Stimulated activated CD8-positive, alpha-beta memory T cell treated with anti-CD3 and anti-CD28 coated beads, Interleukin-15, amount 100 ng/mL, for 1 hour (primary cell): ENCODE results near the gene TRPV6.

Experiments used
- DNase-seq: peaks from one replicate; pipeline ENCODE4 v3.0.0-alpha.2; 2020; ENCODE audit warnings: low read depth

TRPV6 gene

DNA sequence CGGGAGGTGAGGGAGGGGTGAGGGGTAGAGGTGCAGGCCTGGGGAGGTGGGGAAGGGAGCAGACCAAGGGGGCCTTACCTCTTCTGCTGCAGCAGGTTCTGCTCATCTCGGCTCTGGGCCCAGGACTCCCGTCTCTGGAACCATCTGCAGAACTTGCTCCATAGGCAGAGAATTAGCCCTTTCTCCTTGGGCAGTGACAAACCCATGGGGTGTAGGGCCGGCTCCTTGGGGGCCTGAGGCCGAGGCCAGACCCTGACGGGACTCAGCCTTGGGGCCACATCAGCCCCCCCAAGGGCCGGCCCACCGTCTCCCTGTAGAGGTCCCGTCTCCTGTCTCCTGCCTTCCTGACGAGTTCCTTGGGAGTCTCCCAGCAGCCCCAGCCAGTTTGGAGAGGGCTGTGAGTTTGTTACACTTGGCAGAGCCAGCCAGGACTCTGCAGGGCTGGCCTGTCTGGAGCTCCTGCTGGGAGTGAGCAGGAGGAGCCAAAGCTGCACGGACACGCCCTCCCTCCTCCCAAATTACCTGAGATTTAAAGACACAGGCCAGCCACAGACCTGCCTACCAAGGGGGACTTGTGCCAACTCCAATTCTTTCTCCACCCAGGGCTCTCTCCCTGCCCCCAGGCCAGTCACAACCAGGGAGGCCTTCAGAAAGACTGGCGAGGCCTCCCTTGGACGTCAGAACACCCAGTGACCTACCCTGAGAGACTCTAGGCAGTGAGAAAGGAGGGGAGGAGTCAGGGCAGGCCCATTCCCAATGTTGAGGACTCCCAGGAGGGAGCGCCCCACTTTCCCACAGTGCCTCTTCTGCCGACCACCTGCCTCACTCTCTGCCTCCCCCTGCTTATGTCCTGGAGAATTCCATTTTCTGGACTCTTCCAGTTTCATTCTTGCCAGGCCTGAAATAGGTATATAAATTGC, at the start of gene TRPV6:
Gene TRPV6 (minus strand): TSS at position 435 of the 920 bp plus-strand sequence.
- no peak for DNase-seq

DNA sequence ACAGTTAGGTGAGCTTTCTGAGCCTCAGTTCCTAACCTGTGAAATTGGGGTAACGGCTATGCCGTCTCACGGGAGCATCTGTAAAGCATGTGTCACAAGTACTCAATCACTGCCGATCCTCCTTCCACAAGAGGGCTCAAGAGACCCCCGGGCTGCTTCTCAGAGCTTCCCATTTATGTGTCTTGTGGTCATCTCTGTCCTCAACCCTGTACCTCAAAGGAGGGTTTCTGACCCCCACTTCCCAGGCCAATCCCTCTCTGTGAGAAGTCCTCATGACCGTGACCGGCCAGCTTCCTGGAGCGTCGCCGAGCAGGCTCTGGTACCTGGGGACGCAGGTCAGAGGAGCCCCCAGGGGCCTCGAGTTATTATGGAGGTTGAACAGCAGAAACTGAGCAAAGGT, 48.5 kb upstream of the TRPV6 start:
- no peak for DNase-seq

GRCh38 chr7:142933624-142934023, 48.1 kb upstream of the TRPV6 start, which contains the start of gene TRPV5:
TRPV5 (minus strand) TSS chr7:142933746; CDS start chr7:142933459, 287 bp downstream.
- DNase-seq, result no peak

DNA sequence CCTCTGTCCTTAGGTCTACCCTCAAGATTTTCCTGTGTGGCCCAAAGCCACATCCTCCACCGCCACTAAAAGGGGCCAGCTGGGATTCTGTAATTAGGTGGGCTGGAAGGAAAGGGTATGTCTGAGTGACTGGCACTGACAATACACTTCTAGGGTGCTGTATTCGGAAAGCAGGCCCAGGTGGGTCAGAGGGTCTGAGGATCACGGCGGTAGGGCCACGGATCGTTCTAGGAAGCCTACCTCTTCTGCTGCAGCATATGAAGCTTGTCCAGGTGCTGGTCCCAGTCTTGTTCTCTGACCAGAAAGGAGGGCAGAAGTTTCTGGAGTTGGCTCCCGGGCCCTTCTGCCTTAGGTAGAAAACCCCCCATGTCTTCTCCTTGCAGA, 47.5 kb upstream of the TRPV6 start:
- DNase-seq, result no peak

GRCh38 chr7:142932386-142933091, 47.0 kb upstream of the TRPV6 start:
- no peak for DNase-seq

DNA sequence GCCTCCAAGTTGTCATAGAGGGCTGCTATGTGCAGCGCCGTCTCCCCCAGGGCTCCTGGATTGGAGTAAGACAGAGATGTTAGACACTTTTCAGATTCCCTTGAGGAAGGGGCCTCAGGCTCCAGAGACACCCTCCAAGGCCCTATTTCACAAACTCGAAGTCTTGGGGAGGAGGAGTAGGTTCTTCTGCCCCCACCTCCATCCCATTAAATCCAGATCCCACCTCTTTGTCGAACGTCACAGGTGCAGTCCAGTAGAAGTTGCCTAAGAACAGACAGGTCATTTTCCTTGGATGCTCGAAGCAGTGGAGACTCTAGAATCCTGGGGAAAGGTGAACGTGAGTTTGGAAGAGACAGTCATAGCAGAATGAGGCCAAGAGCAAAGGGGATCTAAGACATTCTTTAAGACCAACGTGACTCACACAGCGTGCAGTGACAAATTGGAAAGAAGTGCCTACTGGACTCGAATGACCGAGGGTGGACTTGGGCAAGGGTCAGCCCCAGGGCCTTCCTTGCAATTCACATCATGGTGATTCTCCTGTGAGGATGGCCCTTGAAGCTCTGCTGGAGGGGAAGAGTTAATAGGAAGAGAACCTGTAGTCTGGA, 44.7 kb upstream of the TRPV6 start:
- DNase-seq, result no peak

DNA sequence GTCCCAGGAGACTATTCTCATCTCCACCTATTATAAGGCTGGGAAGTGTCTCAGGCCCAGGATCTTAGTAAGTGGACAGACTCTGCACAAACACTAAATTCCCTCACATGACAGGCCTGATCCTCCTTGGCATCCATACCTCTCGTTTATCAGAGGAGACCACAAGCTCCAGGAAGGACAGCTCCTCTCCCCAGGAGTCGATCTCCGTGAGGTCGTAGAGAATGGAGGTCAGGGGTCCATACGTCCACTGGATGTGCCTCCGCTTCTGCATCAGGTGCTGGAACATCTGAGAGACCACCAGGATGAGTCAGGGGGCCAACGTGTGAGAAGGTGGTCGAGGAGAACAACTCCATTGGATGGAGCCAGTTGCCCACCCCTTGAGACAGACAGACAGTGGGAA, 42.4 kb upstream of the TRPV6 start:
- DNase-seq, result no peak

- no peak for DNase-seq
Measured at GRCh38 chr7:142927085-142927745, 41.7 kb upstream of the TRPV6 start.

- no peak for DNase-seq
Measured at GRCh38 chr7:142925413-142925812, 39.9 kb upstream of the TRPV6 start.

DNA sequence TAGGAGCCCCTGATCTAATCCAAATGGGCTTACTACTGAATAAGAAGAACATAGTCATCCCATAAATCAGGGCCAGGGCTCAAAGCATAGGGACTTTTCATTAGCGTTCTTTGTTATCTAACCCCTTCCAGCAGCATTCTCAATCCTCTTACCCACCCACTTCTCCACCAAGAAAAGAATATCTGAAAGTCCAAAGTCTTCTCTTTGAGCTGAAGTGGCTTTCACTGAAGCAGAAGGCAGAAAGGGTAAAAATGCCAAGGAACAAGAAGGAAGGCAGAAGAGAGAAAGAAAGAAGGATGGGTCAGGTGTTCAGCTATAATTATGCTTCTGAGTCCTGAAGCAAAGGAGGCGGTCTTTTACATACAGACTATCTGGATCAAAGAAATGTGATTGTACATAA, 37.8 kb upstream of the TRPV6 start:
- DNase-seq, result no peak

DNA sequence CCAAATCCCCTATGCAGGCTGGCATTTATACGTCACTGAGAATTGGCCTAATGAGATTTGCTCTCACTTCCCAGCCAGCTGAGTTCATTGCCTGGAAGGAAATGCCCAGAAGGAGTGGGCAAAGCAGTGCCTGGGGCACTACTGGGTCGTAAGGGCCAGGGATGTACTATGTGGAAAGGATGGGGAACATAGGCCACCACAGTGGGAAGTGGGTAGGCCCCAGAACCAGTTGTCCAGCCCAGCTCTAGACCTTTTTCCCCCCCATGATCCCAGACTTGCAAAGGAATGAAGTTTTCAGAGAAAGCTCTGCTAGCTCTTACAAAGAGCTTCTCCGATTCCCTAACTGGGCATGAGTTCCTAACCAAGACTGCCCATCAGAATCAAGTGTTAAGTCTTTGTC, 34.1 kb upstream of the TRPV6 start:
- DNase-seq, result no peak

DNA sequence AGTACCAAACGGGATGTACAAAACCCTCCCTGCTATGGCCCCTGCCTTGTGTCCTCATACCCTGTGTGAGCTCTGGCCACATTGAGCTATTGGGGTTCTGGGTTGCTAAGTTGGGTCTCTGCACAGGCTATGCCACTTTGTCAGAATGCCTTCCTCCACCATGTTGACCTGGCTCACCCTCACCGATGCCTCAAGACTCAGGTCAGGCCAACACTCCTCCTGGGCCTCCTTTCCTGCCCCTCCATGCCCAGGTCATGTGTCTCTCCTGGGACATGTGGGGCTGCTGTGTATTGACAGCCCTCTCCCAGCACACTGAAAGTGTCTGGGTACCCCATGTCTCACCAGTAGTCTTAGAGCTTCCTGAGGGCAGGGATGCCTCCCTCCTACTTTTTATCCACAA, 33.4 kb upstream of the TRPV6 start:
- no peak for DNase-seq

DNA sequence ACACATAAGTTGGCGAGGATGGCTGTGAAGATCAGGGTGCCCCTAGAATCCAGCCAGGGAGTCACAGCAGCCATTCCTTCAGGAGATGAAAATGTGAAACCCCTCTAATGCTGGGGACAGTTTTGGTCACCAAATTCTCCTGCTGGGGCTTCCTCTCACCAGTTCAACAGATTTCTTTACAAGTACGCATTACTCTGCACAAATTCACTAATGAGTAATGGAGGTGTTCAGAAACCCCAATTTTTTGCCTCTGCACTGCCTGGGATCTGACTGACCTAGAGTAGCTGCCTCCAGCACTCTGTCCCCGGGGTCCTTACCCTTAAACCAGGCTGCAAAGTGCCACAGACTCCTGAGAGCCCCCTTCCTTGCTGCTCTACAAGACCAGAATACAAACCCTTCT, 31.9 kb upstream of the TRPV6 start:
- no peak for DNase-seq

DNA sequence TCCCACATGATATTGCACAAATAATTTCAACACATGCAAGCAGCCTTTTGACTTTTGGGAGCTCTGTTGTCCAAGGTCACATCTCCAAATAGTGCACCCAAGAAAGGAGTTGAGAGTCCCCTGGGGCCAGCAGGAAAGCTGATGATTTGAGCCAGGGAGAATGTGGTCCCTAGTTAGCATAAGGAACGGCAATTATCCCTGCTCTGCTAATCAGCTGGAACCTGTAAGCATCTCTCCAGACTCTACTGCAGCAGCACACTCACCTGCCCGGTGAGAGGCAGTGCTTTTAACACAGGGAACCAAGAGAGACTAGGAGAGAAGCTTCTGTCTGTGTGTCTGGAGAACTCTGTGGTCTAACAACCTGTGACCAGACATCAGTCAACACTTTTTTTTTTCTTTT, 31.0 kb upstream of the TRPV6 start:
- DNase-seq, result no peak

- DNase-seq, result no peak
Measured at GRCh38 chr7:142915315-142915714, 29.8 kb upstream of the TRPV6 start.

DNA sequence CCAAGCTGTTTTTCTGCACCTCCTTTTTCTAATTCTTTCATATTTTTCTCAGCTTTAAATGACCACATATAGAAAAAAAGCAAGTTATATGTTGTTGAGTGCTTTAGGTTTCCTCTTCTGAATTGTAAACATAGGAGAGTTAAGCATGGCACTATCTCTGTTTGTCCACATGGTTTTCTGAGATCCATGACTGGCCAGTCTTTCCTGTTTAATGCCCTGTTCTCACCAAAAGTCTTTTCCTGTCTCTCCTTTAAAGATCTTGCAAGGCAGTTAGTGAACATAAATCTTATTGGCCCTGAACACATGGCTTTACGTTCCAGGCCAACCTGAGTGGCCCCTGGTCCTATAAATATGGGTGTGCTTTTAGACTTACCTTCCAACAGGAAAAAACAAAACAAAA, 28.6 kb upstream of the TRPV6 start:
- DNase-seq, result no peak

- no peak for DNase-seq
Measured at GRCh38 chr7:142913566-142913965, 28.0 kb upstream of the TRPV6 start.

DNA sequence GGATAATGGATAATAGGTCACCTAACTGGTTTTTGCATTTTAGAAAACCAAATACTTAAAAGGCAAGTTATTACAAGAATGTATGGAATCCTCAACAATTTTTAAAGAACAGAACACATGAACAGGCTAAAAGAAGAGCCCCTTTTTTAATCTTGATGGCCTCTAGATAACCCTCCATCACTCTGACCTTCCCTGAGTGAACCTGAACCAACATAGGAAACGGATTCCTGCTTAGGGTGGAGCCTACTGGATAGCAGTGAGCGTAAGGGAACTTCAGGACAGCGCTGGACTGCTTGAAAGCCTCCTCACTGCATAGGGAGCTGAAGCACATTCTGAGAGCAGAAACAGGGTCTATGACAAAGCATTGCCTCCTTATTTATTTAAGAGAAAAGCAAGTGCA, 27.5 kb upstream of the TRPV6 start:
- no peak for DNase-seq

GRCh38 chr7:142910481-142910880, 24.9 kb upstream of the TRPV6 start:
- DNase-seq, result no peak

DNA sequence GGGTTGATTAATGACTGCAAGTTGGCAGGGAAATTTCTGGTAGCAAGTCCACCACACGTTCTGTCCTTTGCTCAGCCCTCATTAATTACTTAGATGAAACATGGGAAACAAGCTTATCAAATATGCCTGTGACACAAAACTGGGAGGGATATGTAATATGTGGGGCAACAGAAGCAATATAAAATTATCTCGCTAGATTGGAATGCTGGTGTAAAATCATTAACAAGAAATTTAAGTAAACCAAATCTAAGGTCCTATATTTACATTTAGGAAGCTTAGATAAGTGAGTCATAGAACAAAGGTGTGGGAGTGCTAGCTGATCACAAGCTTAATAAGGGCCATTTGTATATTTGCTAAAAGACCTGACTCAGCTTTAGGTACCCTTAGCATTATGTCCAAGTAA, 24.5 kb upstream of the TRPV6 start:
- DNase-seq, result no peak

DNA sequence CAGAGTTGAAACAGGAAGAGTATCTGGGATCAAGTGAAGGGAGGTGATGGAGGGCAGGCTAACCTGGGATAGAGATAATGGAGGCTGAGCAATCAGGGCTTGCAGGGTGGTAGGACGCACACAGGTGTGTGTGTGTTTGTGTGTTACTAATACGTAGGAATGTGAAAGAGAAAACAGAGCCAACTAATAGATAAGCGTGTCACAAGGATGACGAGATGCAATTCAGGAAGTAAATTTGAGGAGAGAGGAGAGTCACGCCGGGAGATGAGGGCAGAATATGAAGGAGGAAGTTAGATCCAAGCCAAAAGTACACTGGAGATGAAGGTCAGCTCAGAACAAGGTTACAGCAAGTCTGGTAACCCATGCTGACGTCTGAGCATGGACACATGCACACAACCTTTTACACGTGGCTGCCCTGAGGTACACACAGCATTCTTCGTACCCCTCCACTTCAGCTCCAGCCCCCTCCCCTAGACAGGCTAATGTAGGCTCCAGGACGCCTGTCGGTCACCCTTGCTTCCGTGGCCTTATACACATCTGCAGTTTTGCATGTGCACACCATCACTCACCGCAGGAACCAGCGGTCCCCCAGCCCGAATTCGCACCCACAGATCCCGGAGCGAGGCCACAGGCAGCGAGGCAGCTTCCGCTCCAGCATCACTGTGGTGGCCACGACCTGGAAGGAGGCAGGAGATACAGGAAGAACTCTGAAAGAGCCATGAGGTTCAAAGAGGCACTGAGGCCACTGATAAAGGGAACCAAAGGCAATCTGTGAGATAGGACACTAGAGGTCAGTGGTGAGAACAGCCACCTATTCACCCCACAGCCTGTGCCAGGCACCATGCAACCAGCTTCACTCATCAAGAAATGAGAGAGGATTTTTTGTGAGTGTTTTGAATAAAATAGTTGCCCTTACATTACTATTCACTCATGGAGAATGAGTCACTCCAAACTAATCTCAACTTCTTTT, 23.7 kb upstream of the TRPV6 start:
- no peak for DNase-seq
